HG03565 (cell line): Measurements from ENCODE around the gene PRMT1.

ENCODE experiments used
- ATAC-seq: cut with Tn5 transposase; IDR thresholded peaks from one replicate; pipeline ENCODE4 v1.9.1; 2021; ENCODE audit warnings: mild to moderate bottlenecking, moderate library complexity; ENCODE audit not compliant: unreplicated experiment

PRMT1 gene

DNA sequence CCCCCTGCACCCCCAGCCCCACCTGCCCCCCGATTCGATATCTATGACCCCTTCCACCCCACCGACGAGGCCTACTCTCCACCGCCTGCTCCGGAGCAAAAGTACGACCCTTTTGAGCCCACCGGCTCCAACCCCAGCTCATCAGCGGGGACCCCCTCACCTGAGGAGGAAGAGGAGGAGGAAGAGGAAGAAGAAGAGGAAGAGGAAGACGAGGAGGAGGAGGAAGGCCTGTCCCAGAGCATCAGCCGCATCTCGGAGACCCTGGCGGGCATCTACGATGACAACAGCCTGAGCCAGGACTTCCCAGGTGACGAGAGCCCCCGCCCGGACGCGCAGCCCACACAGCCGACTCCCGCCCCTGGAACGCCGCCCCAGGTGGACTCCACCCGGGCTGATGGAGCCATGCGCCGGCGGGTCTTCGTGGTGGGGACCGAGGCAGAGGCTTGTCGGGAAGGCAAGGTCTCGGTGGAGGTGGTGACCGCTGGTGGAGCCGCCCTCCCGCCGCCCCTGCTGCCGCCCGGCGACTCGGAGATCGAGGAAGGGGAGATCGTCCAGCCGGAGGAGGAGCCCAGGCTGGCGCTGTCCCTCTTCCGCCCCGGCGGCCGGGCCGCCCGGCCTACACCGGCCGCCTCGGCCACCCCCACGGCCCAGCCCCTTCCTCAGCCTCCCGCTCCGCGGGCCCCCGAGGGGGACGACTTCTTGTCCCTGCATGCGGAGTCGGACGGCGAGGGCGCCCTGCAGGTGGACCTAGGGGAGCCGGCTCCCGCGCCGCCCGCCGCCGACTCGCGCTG is 25.8 kb upstream of the PRMT1 start:
- ATAC-seq: no peak

DNA sequence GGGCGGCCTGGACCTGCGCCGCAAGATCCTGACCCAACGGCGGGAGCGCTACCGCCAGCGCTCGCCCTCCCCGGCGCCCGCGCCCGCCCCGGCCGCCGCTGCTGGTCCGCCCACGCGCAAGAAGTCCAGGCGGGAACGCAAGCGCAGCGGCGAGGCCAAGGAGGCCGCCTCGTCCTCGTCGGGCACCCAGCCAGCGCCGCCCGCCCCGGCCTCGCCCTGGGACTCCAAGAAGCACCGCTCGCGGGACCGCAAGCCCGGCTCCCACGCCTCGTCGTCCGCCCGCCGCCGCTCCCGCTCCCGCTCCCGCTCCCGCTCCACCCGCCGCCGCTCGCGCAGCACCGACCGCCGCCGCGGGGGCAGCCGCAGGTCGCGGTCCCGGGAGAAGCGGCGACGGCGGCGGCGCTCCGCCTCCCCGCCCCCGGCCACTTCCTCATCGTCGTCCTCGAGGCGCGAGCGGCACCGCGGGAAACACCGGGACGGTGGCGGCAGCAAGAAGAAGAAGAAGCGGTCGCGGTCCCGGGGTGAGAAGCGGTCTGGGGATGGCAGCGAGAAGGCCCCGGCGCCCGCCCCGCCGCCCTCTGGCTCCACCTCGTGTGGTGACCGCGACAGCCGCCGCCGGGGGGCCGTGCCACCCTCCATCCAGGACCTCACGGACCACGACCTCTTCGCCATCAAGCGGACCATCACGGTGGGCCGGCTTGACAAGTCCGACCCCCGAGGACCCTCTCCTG is 25.1 kb upstream of the PRMT1 start:
- no peak for ATAC-seq

DNA sequence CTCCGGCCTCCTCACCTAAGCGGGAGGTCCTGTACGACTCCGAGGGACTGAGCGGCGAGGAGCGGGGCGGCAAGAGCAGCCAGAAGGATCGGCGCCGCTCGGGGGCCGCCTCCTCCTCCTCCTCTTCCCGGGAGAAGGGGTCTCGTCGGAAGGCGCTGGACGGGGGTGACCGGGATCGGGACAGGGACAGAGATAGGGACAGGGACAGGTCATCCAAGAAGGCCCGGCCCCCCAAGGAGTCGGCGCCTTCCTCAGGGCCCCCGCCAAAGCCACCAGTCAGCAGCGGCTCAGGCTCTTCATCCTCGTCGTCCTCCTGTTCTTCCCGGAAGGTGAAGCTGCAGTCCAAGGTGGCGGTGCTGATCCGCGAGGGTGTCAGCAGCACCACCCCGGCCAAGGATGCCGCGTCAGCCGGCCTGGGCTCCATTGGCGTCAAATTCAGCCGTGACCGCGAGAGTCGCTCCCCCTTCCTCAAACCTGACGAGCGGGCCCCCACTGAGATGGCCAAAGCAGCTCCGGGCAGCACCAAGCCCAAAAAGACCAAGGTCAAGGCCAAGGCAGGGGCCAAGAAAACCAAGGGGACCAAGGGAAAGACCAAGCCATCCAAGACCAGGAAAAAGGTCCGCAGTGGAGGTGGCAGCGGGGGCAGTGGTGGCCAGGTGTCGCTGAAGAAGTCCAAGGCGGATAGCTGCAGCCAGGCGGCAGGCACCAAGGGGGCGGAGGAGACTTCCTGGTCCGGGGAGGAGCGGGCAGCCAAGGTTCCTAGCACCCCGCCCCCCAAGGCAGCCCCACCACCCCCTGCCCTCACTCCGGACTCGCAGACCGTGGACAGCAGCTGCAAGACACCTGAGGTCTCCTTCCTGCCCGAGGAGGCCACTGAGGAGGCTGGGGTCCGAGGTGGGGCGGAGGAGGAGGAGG is 24.3 kb upstream of the PRMT1 start:
- no peak for ATAC-seq

DNA sequence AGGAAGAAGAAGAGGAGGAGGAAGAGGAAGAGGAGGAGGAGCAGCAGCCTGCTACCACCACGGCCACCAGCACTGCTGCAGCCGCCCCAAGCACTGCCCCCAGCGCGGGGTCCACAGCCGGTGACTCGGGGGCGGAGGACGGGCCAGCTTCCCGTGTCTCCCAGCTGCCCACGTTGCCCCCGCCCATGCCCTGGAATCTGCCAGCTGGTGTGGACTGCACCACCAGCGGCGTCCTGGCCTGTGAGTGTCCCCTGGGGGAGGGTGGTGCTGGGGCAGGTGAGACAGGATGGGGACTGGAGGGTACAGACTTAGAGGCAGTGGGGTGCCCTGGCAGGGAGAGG is 23.6 kb upstream of the PRMT1 start:
- no peak for ATAC-seq

DNA sequence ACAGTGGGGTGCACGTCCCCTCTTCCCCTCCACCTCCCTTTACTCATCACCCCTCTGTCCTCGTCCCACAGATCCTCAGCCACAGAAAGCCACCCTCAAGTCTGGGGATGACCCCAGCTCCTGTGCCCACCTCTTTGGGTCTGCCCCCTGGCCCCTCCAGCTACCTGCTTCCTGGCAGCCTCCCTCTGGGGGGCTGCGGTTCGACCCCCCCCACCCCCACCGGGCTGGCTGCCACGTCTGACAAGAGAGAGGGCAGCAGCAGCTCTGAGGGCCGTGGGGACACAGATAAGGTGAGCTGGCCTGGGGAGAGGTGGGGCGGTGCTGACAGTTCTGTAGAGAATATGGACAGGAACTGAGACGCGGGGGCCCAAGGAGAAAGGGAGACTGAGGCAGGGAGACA is 22.5 kb upstream of the PRMT1 start:
- ATAC-seq: no peak

DNA sequence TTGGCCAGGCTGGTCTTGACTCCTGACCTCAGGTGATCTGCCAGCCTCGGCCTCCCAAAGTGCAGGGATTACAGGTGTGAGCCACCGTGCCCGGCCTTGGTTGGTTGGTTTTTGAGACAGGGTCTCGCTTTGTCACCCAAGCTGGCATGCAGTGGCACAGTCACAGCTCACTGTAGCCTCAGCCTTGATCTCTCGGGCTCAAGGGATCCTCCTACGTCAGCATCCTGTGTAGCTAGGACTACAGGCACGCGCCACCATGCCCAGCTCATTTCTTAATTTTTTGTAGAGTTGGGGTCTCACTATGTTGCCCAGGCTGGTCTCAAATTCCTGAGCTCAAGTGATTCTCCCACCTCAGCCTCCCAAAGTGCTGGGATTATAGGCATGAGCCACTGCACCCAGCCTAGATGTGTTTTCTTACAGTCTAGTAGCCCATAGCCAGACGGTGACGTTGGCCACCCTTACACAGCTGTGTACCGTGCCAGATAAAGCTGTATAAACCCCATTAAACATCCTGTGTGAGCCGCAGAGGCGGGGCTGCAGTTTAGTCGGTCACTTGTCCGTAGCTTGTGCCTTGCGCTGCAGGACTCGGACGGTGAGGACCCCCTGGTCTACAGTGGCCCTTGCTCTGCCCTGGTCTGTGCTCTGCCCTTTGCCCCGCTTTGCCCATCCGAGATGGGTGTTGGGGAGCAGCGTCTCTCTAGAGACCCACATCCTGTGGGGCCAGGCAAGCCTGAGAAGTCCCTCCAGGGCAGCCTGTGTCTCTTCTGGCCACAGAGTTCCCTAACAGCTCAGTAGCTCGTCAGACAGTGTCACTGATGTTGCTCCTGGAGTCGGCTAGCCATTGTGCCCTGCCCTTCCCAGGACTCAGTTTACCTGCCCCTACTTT is 21.3 kb upstream of the PRMT1 start:
- ATAC-seq: no peak

DNA sequence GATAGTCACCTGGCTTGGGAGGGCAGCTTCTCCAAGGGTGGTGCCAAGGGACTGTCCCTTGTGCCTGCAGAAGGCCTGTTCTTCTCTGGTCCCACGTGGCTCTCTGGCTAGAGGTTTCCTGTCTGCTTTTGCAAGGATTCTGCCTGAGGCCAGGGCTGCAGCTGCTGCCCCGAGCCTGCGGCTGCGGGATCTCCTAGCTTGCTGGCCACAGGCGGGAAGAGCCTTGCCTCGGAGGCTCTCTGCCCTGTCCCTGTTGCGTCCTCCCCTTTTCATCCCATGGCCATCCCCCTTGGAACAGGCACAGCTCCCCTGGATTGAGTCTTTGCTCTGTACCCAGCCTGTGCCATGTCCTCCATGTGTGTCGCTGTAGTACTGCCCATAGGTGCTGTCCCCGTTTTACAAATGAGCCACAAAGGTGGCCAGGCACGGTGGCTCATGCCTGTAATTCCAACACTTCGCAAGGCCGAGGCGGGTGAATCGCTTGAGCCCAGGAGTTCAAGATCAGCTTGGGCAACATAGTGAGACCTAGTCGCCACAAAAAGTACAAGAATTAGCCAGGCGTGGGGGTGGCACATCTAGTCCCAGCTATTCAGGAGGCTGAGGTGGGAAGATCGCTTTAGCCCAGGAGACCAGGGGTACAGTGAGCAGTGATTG is 20.5 kb upstream of the PRMT1 start:
- no peak for ATAC-seq

DNA sequence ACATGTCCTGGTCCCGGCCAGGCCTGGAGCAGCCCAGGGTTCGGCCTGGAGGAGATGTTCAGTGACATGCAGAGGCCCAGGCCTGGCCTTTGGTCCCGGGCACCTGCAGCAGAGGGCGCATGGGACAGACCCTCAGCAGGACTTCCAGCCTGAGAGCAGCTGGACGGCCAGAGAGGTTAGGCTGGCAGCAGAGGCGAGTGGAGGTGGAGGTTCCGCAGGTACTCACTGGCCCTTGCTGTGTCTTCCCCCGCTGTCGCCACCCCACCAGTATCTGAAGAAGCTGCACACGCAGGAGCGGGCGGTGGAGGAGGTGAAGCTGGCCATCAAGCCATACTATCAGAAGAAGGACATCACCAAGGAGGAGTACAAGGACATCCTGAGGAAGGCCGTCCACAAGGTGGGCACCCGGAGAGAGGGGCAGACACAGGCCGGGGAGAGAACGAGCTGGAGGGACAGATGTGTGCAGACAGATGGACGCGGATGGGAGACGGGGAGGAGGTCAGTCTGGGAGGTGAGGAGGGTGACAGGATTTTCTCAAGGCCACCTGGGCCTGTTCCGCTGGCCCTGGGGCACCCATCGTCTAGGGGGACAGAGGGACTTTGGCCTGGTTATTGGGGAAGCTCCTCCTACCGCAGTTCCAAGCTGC is 19.5 kb upstream of the PRMT1 start:
- no peak for ATAC-seq

DNA sequence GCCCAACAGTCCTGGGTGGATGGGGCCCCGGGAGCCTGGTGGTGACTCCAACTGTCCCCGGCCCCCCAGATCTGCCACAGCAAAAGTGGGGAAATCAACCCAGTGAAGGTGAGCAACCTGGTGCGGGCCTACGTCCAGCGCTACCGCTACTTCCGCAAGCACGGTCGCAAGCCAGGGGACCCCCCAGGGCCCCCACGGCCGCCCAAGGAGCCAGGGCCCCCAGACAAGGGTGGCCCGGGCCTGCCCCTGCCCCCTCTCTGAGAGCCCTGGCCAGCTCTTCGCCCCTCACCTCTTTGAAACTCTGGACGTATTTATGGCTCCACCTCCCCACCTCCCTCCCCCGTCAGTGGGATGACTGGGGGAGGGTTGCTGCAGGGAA is 18.9 kb upstream of the PRMT1 start:
- no peak for ATAC-seq

DNA sequence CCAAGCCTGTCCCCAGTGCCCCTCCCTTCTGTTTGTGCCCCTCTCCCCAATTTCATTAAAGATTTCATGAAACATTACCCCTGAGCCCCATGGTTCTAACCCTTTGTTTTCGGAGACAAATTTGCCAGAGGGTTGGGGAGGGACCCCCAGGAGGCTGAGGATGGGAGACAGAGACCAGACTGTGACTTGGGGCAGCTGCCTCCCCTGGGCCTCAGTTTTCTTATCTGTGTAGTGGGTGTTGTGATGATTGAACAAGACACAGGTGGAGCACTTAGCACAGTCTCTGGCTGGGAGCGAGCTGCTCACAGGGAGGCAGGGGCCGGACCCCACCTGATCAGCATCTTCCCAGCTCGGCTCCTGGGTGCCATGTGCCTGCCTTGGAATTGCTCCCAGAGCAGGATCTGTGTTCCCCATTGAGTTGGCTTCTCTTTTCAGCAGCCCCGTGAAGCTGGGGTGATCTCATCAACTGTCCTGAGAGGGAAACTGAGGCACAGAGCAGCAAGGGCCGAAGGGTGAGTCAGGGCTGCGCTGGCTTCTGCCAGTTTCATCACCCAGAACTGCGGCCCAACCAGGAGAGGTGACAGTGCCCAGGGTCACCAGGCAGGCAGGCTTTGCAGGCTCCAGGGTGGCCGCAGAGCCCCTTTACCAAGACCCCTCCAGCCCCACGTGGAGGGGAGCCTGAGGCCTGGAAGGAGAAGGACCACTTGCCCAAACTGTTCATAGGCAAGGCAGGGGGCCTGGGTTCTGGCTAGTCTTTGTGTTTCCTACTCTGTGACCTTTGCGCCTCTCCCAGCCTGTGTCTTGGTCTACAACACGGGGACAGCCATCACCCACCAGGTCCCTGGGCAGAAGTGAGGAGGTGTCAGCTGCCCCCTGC is 18.3 kb upstream of the PRMT1 start:
- ATAC-seq: no peak

DNA sequence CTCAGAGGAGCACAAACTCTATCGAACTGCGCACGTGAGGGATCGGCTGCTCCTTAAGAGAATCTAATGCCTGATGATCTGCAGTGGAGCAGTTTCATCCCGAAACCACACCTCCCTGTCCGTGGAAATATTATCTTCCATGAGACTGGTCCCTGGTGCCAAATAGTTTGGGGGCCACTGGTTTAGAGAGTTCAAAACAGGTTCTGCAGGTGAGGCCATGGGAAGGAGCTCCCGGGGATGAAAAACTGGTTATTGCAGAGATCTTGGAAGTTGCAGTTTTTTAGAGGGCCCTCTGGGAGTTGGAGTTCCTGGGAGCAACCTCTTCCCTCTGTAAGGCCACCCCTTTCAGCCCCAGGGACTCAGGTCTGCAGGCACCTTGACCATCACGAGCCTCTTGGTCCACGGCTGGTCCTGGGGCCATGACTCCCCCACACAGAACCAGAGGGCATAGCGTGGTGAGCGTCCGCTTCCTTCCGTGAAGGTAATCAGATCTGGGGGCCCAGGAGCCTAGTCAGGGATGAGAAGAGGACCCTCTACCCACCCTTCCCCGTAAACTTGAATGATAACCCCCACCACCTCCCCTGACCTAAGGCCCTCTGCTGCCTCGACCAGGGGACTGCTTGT is 16.6 kb upstream of the PRMT1 start:
- no peak for ATAC-seq

DNA sequence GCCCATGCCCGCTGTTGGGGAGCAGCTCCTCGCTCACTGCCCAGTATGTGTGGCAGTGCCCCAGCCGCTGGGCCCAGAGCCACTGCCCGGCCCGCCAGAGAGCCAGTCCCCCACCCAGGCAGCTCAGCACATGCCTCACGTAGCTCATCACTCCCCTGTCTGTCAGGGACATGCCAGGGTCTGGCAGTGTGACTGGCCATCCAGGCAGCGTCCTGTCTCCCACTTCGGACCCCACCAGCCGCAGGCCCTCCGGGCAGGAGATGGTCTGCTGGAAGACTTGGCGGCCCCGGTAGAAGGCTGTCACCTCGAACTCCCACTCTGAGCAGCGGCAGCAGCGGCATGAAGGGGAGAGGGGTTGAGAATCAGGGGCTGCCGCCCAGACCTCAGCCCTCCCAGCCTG is 15.1 kb upstream of the PRMT1 start:
- ATAC-seq: no peak

DNA sequence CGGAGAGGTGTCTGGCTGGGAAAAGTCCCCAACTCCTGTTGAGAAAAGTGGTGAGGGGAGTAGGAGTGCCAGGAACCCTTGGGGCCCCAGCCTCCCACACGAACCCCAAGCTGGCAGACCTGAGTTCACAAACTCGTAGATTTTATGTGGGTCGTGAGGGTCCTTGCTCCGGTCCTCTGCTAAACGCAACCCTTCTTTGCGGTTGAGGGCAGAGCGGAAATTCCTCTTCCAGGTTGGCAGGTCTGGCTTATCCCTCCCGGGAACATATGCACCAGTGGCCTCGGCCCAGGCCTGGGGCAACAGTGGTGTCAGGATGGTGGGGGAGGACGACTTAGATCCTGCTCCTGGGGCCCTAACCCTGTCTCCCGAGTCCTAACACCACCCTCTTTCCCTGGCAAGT is 13.8 kb upstream of the PRMT1 start:
- no peak for ATAC-seq

DNA sequence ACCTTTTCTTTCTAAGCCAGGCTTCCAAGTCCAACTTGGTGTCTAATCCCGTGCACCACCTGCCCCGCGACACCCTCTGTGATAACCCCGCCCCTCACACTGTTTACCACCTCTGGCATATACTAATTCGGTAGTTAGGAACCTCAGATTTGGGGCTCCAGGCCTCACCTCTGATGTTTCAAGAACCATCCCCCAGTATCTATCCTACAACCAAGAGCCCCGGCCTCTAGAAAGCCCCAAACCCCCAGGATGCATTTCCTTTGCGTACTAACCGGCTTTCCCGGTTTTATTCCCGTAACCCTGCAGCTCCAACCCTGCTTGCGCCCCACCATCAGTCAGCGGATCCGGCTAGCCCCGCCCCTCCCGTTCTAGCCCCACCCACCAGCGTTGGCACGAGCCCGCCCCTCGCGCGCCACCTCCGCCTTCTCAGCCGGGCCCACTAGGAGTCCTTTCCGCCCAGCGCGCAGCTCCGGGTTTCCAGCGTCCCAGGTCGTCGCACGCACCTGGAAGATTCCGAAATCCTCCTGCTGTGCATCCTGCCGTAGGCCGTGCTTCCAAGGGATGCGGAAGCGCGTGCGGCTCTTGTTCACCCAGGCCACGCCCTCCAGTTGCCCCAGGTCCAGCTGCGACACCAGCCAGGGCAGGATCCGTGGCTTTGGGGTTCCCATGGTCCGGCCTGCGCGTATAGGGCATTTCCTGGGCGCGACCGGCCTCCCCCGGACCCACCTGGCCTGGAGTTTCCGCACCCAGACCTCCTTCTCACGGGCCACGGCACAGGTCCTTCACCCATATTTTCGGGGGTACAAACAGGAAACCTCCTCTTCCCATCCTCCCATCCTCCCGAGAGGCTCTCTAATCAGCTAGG is 12.7 kb upstream of the PRMT1 start:
- no peak for ATAC-seq

DNA sequence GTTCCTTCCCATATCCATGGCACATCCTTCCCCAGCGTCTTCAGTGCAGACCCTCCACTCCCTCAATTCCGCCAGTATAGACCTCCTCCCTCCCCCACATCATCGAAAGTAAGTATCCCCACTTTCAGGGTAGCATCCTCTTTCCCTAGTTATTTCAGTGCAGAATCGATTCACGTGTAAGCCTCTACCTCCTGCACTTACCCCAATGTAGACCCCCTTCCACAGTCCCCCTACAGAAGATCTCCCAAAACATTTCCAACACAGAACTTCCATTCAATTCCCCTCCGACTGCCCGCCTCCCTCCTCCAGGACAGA is 12.1 kb upstream of the PRMT1 start:
- ATAC-seq: no peak

DNA sequence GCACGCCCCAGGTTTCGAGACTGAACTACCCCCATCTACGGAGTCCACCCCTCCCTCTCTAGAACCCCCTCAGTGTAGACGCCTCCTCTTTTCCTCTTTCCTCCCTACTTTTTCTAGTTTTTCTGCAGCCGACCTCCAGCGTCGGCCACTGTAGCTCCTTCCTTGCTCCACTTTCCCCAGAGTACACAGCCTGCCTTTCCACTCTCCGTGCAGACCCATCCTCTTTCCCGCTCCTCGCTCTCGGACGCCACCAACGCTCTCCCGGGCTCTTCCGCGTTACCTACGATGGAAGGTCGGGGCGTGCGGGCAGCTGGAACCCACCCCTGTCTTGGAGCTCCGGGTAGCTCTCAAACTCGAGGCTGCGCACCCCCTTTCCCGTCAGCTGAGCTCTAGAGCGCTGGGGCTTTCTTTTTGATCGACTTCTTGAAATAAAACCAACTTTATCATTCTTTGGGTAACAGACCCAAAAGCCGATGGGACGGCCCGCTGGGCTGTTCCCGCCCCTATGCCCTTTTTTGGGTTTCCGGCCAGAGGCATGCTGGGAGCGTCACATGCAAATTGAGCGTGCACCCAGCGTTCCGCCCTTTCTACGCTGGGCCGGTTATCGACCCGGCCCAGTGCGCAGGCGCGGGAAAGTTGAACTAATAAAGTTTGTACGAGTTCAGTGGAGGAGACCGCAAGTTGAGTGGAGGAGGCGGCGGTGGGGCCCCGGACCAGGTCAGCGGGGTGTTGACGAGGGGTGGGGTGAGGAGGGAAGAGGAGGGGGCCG is 11.5 kb upstream of the PRMT1 start, which contains the start of the genes BCL2L12 and IRF3:
TSS of gene BCL2L12 (plus strand) at position 583 of the 769 bp plus-strand sequence. CDS start 760 bp downstream, outside the sequence.
TSS of gene IRF3 (minus strand) at position 507 of the 769 bp plus-strand sequence. CDS start 1,019 bp downstream, outside the sequence.
- ATAC-seq: peak; percentile 78

DNA sequence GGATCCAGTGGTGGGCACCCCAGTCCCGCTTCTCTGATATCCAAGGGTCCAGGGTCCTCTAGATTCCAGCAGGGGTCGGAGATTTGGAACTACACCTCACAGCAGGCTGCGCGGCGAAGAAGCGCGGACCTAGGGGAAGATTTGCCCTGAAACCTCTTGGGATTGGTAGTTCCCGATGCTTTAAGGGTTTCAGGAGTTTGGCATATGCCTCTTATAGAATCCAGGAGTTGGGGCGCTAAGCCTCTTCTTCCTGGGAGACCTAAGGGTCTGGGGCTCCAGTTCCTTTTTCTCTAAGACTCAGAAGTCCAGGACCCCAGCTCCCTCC is 11.0 kb upstream of the PRMT1 start:
- ATAC-seq: no peak
